Neural cell (in vitro differentiated cells): ENCODE results near the gene SP9. TPM values are rescaled to one million over a fixed set of nuclear protein-coding genes. Genes with fewer than 3 reads are reported as not detected.

Experiments
- H2AFZ ChIP-seq: fragments of 200-600, 300-800 bp; sonication (generic), shearing (Covaris generic); 2 replicates; pipeline ENCODE4 v1.6.0; 2014; ENCODE audit warnings: low read depth, mild to moderate bottlenecking, antibody characterized with exemption, low read length, moderate library complexity
- H3F3A ChIP-seq: fragments of 200-600 bp; shearing (Covaris generic); 2 replicates; pipeline ENCODE4 v1.6.1; 2016; ENCODE audit warnings: mild to moderate bottlenecking, moderate library complexity, mixed read lengths, antibody characterized with exemption, low read length; ENCODE audit not compliant: insufficient read depth, poor library complexity, severe bottlenecking
- H3K27ac ChIP-seq: fragments of 200-600, 300-800 bp; sonication (generic), shearing (Covaris generic); 2 replicates; pipeline ENCODE4 v1.5.1; 2014; ENCODE audit warnings: mild to moderate bottlenecking, low read length, moderate library complexity
- H3K27me3 ChIP-seq: fragments of 300-800, 200-600 bp; sonication (generic), shearing (Covaris generic); 2 replicates; pipeline ENCODE4 v1.6.0; 2014; ENCODE audit warnings: mild to moderate bottlenecking, low read depth, low read length, moderate library complexity; ENCODE audit not compliant: insufficient read depth
- H3K36me3 ChIP-seq: fragments of 300-800, 200-600 bp; sonication (generic), shearing (Covaris generic); 2 replicates; pipeline ENCODE4 v1.5.1; 2014; ENCODE audit warnings: mild to moderate bottlenecking, antibody characterized with exemption, low read length, moderate library complexity; ENCODE audit not compliant: insufficient read depth
- H3K4me2 ChIP-seq: fragments of 300-800, 200-600 bp; sonication (generic), shearing (Covaris generic); 2 replicates; pipeline ENCODE4 v1.6.0; 2014; ENCODE audit warnings: mild to moderate bottlenecking, low read length
- H3K4me3 ChIP-seq: fragments of 300-800, 200-600 bp; sonication (generic), shearing (Covaris generic); 2 replicates; pipeline ENCODE4 v1.5.1; 2014; ENCODE audit warnings: mild to moderate bottlenecking, low read length, moderate library complexity
- H3K79me2 ChIP-seq: fragments of 200-600 bp; shearing (Covaris generic); replicated peaks from 2 replicates; pipeline ENCODE4 v1.6.0; 2014; ENCODE audit warnings: mild to moderate bottlenecking, low read length, moderate library complexity; ENCODE audit not compliant: insufficient read depth
- H3K9ac ChIP-seq: fragments of 300-800, 200-600 bp; sonication (generic), shearing (Covaris generic); 2 replicates; pipeline ENCODE4 v1.6.1; 2016; ENCODE audit warnings: mild to moderate bottlenecking, low read length, mixed read lengths
- H3K9me2 ChIP-seq: fragments of 200-600 bp; shearing (Covaris generic); 2 replicates; pipeline ENCODE4 v1.6.1; 2016; ENCODE audit warnings: mild to moderate bottlenecking, low read length, mixed read lengths; ENCODE audit not compliant: insufficient read depth
- H3K9me3 ChIP-seq: fragments of 200-600, 300-800 bp; sonication (generic), shearing (Covaris generic); 2 replicates; pipeline ENCODE4 v1.6.1; 2016; ENCODE audit warnings: mild to moderate bottlenecking, mixed run types, low read length, moderate library complexity, mixed read lengths
- H4K20me1 ChIP-seq: fragments of 200-600 bp; shearing (Covaris generic); 2 replicates; pipeline ENCODE4 v1.6.1; 2016; ENCODE audit warnings: mild to moderate bottlenecking, mixed run types; ENCODE audit not compliant: insufficient read depth
- EP300 ChIP-seq: fragments of 450-650 bp; conservative IDR thresholded peaks from 2 replicates; pipeline ENCODE4 v1.6.1; 2014; ENCODE audit warnings: antibody characterized with exemption, mild to moderate bottlenecking, moderate library complexity; ENCODE audit not compliant: poor library complexity, severe bottlenecking
- EZH2 ChIP-seq: fragments of 200-600, 300-800 bp; shearing (Covaris generic), sonication (generic); IDR thresholded peaks from 2 replicates; pipeline ENCODE4 v1.6.1; 2014; ENCODE audit warnings: antibody characterized with exemption, low read length, borderline replicate concordance, mild to moderate bottlenecking; ENCODE audit not compliant: insufficient read depth, poor library complexity, severe bottlenecking
- MXI1 ChIP-seq: fragments of 450-650 bp; conservative IDR thresholded peaks from 2 replicates; pipeline ENCODE4 v1.6.1; 2014; ENCODE audit warnings: antibody characterized with exemption, mild to moderate bottlenecking; ENCODE audit not compliant: poor library complexity, severe bottlenecking
- POLR2AphosphoS5 ChIP-seq: IDR thresholded peaks from 2 replicates; pipeline ENCODE4 v1.6.1; 2012
- RAD21 ChIP-seq: fragments of 450-650 bp; conservative IDR thresholded peaks from 2 replicates; pipeline ENCODE4 v1.6.1; 2014; ENCODE audit warnings: antibody characterized with exemption, mild to moderate bottlenecking, moderate library complexity
- SMC3 ChIP-seq: fragments of 450-650 bp; conservative IDR thresholded peaks from 2 replicates; pipeline ENCODE4 v1.6.1; 2014; ENCODE audit warnings: antibody characterized with exemption, mild to moderate bottlenecking, moderate library complexity; ENCODE audit not compliant: poor library complexity
- TAF1 ChIP-seq: IDR thresholded peaks from 2 replicates; pipeline ENCODE4 v1.6.1; 2012; ENCODE audit warnings: low read depth
- polyA plus RNA-seq: library from polyadenylated mRNA; depleted of rRNA; stranded (reverse); fragments of >200 nt; gene quantifications from 2 replicates; pipeline ENCODE4 v1.2.3, GENCODE V29; 2014
- TF ChIP-seq, protein P1 (sequence below): IDR thresholded peaks from 2 replicates; pipeline ENCODE4 v1.6.1; 2012; ENCODE audit warnings: borderline replicate concordance
- TF ChIP-seq, protein P2 (sequence below): fragments of 450-650 bp; IDR thresholded peaks from 2 replicates; pipeline ENCODE4 v1.5.1; 2014; ENCODE audit warnings: antibody characterized with exemption, mild to moderate bottlenecking, moderate library complexity; ENCODE audit not compliant: poor library complexity, severe bottlenecking

Gene SP9
- polyA plus RNA-seq, 1 donor from 2014 or later: 1.6 TPM

DNA sequence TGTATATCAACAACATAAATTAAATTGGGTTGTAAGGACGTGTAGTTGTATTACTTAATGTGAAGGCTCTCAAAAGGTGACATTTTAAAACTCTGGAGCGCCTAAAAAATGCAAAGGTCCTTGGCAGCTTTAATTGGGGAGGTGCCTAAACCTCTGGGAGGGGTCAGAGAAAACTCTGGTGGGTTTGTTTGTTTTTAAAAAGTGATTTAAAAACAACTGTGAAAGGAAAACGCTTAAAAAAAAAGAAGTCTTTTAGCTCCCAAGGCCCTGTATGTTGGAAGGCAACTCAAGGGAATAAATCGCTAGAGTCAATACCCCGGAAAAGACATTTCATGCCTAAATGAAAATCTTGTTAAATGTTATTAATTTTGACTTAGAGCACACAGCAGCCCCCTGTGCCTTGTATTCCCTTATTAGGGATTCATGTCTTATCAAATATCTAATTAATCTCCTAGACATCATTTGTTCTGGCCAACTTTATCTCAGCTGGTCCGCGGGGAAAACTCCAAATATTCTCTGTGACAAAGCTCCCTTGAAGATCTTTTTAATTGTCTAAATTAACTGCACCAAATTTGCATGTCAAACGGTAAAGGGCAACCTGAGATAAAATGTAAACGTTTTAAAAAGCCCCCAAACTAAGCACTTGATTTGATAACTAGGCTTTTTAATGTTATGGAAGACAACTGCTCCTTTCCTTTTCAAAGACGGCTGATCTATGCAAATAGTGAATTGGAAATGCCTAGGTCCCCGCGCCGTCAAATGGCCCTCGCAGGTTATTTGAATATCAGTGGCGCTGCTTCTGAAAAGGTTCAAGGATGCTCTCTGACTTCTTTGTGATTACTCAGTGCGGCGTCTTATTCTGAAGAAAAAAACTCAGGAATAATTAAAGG lies 4.2 kb downstream of the SP9 start:
- Histone ChIP-seq H3K4me2 (no peak overlapping the region), H3K27ac (no peak overlapping the region), H3K36me3 (no peaks in the 10 kb centered on the region), H3K9ac (no peak overlapping the region), H3K4me3 (peak overlapping the region; percentile 67), H3K79me2 (peaks cover 38% of the 10 kb centered on the region), H4K20me1 (no peaks in the 10 kb centered on the region), H3K9me3 (no peaks in the 10 kb centered on the region), H3K27me3 (peaks cover 97% of the 10 kb centered on the region), H2AFZ (no peak overlapping the region), H3K9me2 (no peaks in the 10 kb centered on the region), H3F3A (peaks cover 3% of the 10 kb centered on the region)
- TF ChIP-seq POLR2AphosphoS5: peak; percentile 34
- TF ChIP-seq, protein P1, sequence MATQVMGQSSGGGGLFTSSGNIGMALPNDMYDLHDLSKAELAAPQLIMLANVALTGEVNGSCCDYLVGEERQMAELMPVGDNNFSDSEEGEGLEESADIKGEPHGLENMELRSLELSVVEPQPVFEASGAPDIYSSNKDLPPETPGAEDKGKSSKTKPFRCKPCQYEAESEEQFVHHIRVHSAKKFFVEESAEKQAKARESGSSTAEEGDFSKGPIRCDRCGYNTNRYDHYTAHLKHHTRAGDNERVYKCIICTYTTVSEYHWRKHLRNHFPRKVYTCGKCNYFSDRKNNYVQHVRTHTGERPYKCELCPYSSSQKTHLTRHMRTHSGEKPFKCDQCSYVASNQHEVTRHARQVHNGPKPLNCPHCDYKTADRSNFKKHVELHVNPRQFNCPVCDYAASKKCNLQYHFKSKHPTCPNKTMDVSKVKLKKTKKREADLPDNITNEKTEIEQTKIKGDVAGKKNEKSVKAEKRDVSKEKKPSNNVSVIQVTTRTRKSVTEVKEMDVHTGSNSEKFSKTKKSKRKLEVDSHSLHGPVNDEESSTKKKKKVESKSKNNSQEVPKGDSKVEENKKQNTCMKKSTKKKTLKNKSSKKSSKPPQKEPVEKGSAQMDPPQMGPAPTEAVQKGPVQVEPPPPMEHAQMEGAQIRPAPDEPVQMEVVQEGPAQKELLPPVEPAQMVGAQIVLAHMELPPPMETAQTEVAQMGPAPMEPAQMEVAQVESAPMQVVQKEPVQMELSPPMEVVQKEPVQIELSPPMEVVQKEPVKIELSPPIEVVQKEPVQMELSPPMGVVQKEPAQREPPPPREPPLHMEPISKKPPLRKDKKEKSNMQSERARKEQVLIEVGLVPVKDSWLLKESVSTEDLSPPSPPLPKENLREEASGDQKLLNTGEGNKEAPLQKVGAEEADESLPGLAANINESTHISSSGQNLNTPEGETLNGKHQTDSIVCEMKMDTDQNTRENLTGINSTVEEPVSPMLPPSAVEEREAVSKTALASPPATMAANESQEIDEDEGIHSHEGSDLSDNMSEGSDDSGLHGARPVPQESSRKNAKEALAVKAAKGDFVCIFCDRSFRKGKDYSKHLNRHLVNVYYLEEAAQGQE: no peak

DNA sequence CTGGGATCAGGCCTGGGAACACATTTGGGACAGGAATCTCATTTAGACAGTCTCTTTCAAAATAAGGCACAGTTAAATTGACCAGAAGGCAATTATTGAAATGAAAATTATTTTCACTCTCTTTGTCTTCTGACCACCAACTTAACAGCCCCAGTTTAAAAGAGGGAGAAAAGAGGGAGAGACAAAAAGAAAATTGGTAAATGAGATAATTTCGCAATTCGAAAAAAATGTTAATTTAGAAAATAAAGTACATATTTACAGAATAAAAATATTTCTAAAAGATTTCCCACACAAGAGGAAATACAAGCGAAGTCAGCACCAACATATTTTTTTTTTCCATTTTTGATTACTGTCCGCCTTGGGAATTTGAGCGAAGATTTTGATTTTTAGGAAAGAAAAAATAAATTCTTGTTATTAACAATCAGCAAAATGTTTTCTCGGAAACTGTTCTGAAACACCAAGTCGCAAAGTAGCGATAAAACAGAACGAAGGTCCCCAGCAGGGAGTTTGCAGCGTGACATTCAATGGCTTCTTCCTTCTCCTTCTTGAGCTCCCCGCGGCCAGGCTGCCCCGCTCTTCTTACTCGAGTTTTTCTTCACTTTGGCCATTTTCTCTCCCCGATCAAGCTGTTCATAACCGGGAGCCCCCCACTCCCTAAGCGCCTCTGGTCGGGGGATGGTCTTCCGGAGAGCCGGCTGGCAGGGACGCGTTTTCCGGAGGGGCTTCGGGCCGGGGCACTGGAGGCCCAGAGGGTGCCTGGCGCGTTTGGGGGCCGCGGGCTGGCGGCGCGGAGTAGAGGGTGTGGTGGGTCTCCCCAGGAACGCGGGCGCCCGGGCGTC lies 5.0 kb downstream of the SP9 start:
- Histone ChIP-seq H4K20me1 (no peaks in the 10 kb centered on the region), H3K4me2 (no peak overlapping the region), H3K27ac (no peak overlapping the region), H3K9me2 (no peaks in the 10 kb centered on the region), H3K27me3 (peaks cover 97% of the 10 kb centered on the region), H2AFZ (no peak overlapping the region), H3K36me3 (no peaks in the 10 kb centered on the region), H3K4me3 (peak overlapping the region; percentile 67), H3K9ac (peak overlapping the region; percentile 45), H3F3A (peaks cover 3% of the 10 kb centered on the region), H3K9me3 (no peaks in the 10 kb centered on the region), H3K79me2 (peaks cover 38% of the 10 kb centered on the region)
- TF ChIP-seq SMC3 (no peak), MXI1 (no peak), TAF1 (no peak), POLR2AphosphoS5 (no peak), EP300 (no peak), RAD21 (no peak), EZH2 (no peak)
- TF ChIP-seq, protein P1: no peak
- TF ChIP-seq, protein P2, sequence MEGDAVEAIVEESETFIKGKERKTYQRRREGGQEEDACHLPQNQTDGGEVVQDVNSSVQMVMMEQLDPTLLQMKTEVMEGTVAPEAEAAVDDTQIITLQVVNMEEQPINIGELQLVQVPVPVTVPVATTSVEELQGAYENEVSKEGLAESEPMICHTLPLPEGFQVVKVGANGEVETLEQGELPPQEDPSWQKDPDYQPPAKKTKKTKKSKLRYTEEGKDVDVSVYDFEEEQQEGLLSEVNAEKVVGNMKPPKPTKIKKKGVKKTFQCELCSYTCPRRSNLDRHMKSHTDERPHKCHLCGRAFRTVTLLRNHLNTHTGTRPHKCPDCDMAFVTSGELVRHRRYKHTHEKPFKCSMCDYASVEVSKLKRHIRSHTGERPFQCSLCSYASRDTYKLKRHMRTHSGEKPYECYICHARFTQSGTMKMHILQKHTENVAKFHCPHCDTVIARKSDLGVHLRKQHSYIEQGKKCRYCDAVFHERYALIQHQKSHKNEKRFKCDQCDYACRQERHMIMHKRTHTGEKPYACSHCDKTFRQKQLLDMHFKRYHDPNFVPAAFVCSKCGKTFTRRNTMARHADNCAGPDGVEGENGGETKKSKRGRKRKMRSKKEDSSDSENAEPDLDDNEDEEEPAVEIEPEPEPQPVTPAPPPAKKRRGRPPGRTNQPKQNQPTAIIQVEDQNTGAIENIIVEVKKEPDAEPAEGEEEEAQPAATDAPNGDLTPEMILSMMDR: no peak
